Hematopoietic multipotent progenitor cell treated with erythropoietin and hydrocortisone succinate and interleukin-3 and kit ligand, for 17 days (in vitro differentiated cells): ENCODE measurements around the gene RPH3AL.
"Not testable (repeated sequence)": the region's sequence is repeated elsewhere in the genome, so short reads cannot be mapped to it uniquely, and the experiment has no call there.

ENCODE experiments used
- DNase-seq: peaks from one replicate; pipeline ENCODE4 v3.0.0-alpha.2; 2015; ENCODE audit warnings: low spot score

The RPH3AL gene

GRCh38 chr17:180381-181244, 172.0 kb downstream of the RPH3AL start:
- DNase-seq = no peak

DNA sequence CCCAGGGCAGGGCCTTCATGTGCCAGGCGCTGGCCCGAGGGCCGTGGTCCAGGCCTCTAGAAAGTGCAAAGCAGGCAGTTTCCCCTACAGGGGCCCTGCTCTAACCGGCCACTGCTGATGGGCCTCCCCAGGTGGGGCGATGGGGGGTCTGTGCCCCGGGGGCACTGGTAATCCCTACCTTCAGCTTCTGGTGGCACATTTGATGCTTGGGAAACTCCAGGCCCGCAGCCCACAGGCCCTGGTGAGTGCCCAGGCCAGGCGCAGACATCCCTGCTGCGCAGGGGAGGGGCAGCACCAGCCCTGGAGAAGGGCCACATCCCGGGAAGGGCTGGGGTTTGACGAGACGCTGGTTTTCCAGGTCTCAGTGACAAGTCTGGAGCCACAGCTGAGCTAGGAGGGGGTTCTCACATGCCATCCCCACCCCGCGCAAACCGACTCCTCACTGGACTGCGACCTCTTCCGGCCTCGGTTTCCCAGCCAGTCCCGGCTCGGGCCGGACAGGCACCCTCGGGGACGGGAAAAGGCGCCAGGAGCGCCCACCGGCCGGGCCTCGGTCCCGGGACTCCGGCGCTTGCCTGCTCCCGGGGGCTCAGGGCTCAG, 172.7 kb downstream of the RPH3AL start:
- DNase-seq = no peak

DNA sequence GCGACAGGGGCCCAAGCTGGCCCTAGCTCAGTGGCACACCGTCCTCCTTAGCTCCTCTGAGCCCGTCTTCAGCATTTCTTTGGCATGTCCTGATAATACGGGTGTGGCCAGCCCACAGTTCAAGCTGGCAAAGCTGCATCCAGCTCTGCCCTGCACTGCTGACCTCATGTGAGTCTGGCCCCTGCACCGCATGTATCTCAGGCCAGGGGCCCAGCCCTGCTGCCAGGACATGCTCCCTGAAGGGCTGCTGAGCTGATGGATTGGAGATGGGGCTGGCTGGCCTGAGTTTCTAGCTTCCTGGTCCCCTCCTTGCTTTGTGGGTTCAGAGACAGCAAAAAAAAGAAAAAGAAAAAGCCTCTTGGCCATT, 173.6 kb downstream of the RPH3AL start:
- DNase-seq = no peak

GRCh38 chr17:178292-179065, 174.1 kb downstream of the RPH3AL start:
- DNase-seq = no peak

DNA sequence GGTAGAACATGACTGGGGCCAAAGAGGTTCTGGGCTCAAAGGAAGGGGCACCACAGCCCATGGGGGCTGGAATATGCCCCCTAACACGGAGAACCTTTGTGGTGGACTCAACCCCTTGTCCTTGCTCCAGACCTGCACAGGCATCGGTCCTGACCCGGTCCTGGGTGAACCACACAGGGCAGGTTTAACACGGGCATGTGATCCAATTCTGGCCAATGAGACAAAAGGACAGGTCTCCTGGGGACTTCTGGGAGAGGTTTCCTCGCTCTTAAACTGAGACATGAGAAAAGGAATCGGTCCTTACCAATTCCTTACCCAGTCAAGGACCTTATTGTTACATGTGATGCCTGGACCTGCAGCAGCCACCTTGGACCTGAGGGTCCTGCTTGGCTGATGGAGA, 174.8 kb downstream of the RPH3AL start:
- no peak for DNase-seq

GRCh38 chr17:177155-177554, 175.5 kb downstream of the RPH3AL start:
- no peak for DNase-seq

- no peak for DNase-seq
Observed at GRCh38 chr17:173166-173911, 179.3 kb downstream of the RPH3AL start.

GRCh38 chr17:172401-172800, 180.2 kb downstream of the RPH3AL start:
- DNase-seq = no peak

GRCh38 chr17:171871-172270, 180.7 kb downstream of the RPH3AL start:
- DNase-seq = no peak

GRCh38 chr17:170130-170670, 182.4 kb downstream of the RPH3AL start:
- no peak for DNase-seq

GRCh38 chr17:168614-169013, 184.0 kb downstream of the RPH3AL start:
- not testable (repeated sequence) for DNase-seq

DNA sequence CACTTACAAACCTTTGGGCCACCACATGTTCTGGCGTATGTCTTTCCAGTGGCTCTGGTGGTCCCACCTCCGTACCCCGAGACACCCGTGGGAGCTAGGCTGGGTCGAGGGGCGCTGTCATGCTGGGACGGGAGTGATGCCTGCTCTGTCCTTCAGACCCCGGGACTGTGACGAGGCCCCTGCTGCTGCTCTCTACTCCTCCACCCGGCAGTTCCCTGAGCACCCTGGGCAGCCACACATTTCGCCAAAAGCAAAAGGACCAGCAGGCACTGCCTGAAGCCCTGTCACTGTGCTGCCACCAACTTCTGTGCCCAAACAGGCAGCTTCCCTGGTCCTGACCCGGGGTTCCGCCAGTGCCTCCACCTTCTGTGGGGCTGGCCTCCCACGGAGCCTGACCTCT, 186.7 kb downstream of the RPH3AL start:
- no peak for DNase-seq

GRCh38 chr17:164303-165235, 188.0 kb downstream of the RPH3AL start:
- no peak for DNase-seq

DNA sequence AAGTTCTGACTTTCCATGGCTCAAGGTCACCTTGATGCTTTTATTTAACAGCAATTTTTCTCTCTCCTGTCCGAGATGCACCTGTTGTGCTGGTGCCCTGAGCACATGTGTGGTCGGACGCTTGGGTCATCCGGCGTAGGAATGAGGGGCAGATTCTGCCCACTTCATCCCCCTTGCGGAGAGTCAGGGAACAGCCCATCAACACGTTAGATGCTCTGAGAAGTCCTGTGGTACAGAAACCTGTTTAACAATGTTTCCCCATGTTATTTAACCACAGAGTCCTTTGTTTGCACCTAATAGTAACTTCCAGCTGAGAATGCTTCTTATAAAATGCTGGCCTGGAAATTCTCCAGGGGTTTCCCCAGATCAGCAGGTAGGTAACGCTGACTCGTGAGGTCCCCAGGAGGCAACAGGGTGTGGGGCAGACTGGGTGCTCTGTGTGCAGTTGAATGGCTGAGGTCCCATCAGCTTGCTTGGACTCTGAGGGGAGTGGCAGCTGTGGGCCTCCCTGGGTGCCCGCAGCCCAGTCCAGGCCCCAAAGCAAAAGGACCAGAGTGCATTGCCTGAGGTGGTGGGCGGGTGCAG, 189.0 kb downstream of the RPH3AL start:
- no peak for DNase-seq

- no peak for DNase-seq
Observed at GRCh38 chr17:162689-163088, 189.9 kb downstream of the RPH3AL start.
